ENCODE data around the gene TMEM144. TPM values are rescaled to one million over a fixed set of nuclear protein-coding genes. Genes with fewer than 3 reads are reported as not detected.

The TMEM144 gene
- total and polyA plus RNA-seq, 7 donors, result 0.53 to 1.9 (median 1.0) TPM

GRCh38 chr4:158195297-158195696 lies 15.0 kb upstream of the TMEM144 start:
- DNase-seq (no peak), ATAC-seq (no peak)
- H3K9me3 ChIP-seq, result no peaks in the 10 kb centered on the region
- H3K27me3 ChIP-seq (ENCODE audit: insufficient read depth in 3 of 3, low read length in 2 of 3), result no peaks in the 10 kb centered on the region
- 97 to 100% (median 97%) methylated on average over 1 of the region's 1 CpG for WGBS, 3 donors
- TF ChIP-seq, protein P1, sequence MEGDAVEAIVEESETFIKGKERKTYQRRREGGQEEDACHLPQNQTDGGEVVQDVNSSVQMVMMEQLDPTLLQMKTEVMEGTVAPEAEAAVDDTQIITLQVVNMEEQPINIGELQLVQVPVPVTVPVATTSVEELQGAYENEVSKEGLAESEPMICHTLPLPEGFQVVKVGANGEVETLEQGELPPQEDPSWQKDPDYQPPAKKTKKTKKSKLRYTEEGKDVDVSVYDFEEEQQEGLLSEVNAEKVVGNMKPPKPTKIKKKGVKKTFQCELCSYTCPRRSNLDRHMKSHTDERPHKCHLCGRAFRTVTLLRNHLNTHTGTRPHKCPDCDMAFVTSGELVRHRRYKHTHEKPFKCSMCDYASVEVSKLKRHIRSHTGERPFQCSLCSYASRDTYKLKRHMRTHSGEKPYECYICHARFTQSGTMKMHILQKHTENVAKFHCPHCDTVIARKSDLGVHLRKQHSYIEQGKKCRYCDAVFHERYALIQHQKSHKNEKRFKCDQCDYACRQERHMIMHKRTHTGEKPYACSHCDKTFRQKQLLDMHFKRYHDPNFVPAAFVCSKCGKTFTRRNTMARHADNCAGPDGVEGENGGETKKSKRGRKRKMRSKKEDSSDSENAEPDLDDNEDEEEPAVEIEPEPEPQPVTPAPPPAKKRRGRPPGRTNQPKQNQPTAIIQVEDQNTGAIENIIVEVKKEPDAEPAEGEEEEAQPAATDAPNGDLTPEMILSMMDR (IDR thresholded peaks at IDR 0.05), result no peak
- intact Hi-C loops (cut with DNase I), result no loop called here
- H3K4me3 ChIP-seq, result no peak overlapping the region
- no peaks in the 10 kb centered on the region for H3K4me1 ChIP-seq
- H3K27ac ChIP-seq, result no peak overlapping the region
- H3K36me3 ChIP-seq (ENCODE audit: insufficient read depth in 1 of 2, low read depth in 1 of 2), result no peaks in the 10 kb centered on the region

- intact Hi-C loops (cut with DNase I), result no loop called here
- 89 to 92% (median 92%) methylated on average over 5 of the region's 5 CpGs for WGBS, 3 donors
- H3K9me3 ChIP-seq, result no peaks in the 10 kb centered on the region
- TF ChIP-seq, protein P1 (IDR thresholded peaks at IDR 0.05), result no peak
- DNase-seq (no peak), ATAC-seq (no peak)
- no peaks in the 10 kb centered on the region for H3K4me1 ChIP-seq
- no peak overlapping the region for H3K4me3 ChIP-seq
- no peaks in the 10 kb centered on the region for H3K36me3 ChIP-seq (ENCODE audit: insufficient read depth in 1 of 2, low read depth in 1 of 2)
- no peak overlapping the region for H3K27ac ChIP-seq
- H3K27me3 ChIP-seq (ENCODE audit: insufficient read depth in 3 of 3, low read length in 2 of 3), result no peaks in the 10 kb centered on the region
Measured at GRCh38 chr4:158197194-158197776, 13.0 kb upstream of the TMEM144 start.

DNA sequence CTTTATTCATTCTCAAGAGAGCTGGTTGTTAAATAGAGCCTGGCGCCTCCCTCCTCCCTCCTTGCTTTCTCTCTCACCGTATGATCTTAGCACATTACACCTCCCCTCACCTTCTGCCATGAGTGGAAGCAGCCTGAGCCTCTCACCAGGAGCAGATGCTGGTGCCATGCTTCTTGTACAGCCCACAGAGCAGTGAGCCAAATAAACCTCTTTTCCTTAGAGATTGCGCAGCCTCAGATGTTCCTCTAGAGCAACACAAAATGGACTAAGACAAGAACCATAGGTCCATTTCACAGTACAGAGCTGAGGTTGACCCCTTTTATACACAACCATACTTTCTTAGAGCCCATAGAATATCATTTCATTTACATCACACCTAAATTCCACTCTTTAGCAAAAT lies 10.1 kb upstream of the TMEM144 start:
- Histone ChIP-seq H3K4me3 (no peak overlapping the region), H3K9me3 (no peaks in the 10 kb centered on the region), H3K27me3 (ENCODE audit: insufficient read depth in 3 of 3, low read length in 2 of 3) (no peaks in the 10 kb centered on the region), H3K27ac (no peak overlapping the region), H3K36me3 (ENCODE audit: insufficient read depth in 1 of 2, low read depth in 1 of 2) (no peaks in the 10 kb centered on the region), H3K4me1 (no peaks in the 10 kb centered on the region)
- DNase-seq (no peak), ATAC-seq (no peak)
- intact Hi-C loops (cut with DNase I), result no loop called here
- TF ChIP-seq, protein P1 (IDR thresholded peaks at IDR 0.05), result no peak
- 90 to 96% (median 93%) methylated on average over 3 of the region's 3 CpGs for WGBS, 3 donors

DNA sequence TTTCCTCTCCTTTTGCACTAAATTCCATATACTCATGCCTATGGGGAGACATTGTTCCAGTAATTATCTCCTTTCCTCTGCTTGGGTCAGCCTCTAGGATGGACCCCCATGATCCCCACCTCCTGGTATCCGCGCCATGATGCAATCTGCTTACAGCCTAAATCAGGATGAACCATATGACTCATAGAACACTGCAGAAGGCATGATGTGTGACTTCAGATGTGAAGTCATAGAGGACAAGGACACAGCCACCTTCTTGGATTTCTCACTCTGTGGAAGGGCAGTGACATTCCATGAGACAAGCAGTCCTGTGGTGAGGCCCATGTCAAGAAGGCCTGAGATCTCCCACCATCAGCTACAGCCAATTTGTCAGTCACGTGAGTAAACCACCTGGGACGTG lies 9.0 kb upstream of the TMEM144 start:
- no peak overlapping the region for H3K4me3 ChIP-seq
- ATAC-seq (no peak), DNase-seq (no peak)
- intact Hi-C loops (cut with DNase I), result no loop called here
- no peaks in the 10 kb centered on the region for H3K27me3 ChIP-seq (ENCODE audit: insufficient read depth in 3 of 3, low read length in 2 of 3)
- 95 to 99% (median 98%) methylated on average over 4 of the region's 4 CpGs for WGBS, 3 donors
- H3K4me1 ChIP-seq, result no peaks in the 10 kb centered on the region
- H3K27ac ChIP-seq, result no peak overlapping the region
- TF ChIP-seq, protein P1 (IDR thresholded peaks at IDR 0.05), result no peak
- H3K36me3 ChIP-seq (ENCODE audit: insufficient read depth in 1 of 2, low read depth in 1 of 2), result no peaks in the 10 kb centered on the region
- no peaks in the 10 kb centered on the region for H3K9me3 ChIP-seq

- H3K4me3 ChIP-seq, result no peak overlapping the region
- H3K9me3 ChIP-seq, result no peaks in the 10 kb centered on the region
- TF ChIP-seq, protein P1 (IDR thresholded peaks at IDR 0.05), result no peak
- H3K27me3 ChIP-seq (ENCODE audit: insufficient read depth in 3 of 3, low read length in 2 of 3), result no peaks in the 10 kb centered on the region
- ATAC-seq (no peak), DNase-seq (no peak)
- no peak overlapping the region for H3K27ac ChIP-seq
- H3K36me3 ChIP-seq (ENCODE audit: insufficient read depth in 1 of 2, low read depth in 1 of 2), result no peaks in the 10 kb centered on the region
- H3K4me1 ChIP-seq, result no peaks in the 10 kb centered on the region
- intact Hi-C loops (cut with DNase I), result no loop called here
Measured at GRCh38 chr4:158201876-158202275, 8.4 kb upstream of the TMEM144 start.

All from psoas muscle (tissue), 8 donors.